HCT116 (cell line): Measurements from ENCODE around the gene RBBP6. TPM values are rescaled to one million over a fixed set of nuclear protein-coding genes. Genes with fewer than 3 reads are reported as not detected.
"Not testable (repeated sequence)": the region's sequence is repeated elsewhere in the genome, so short reads cannot be mapped to it uniquely, and the experiment has no call there.

Experiments
- ATAC-seq: fragments of 200-7000 bp; cut with Tn5 transposase; 2 replicates; pipeline ENCODE4 v1.9.1; 2020; ENCODE audit warnings: mild to moderate bottlenecking, moderate library complexity
- BruUV-seq: library from RNA; stranded (reverse); fragments of 400-500 nt; replicated peaks from 2 replicates; lab custom pipeline; 2021; lab: Mats Ljungman, UMichigan
- CTCF ChIA-PET: fragments of 300-600 bp; sonication (Branson Sonifier 250); formaldehyde crosslinking; loops from one replicate; lab custom pipeline; 2021; ENCODE audit warnings: antibody characterized with exemption; lab: Charles Lee
- POLR2A ChIA-PET: fragments of 300-600, 350-600 bp; sonication (Branson Sonifier 250); formaldehyde crosslinking; loops from one replicate; lab custom pipeline; 2021; ENCODE audit warnings: antibody characterized with exemption; lab: Charles Lee
- RAD21 ChIA-PET, 2 experiments: fragments of 300-600 bp; sonication (Branson Sonifier 250); formaldehyde crosslinking; loops; one replicate each; lab custom pipeline; 2023; ENCODE audit warnings: low total read pairs in 2 of 2; ENCODE audit not compliant: uncharacterized antibody in 2 of 2, unreplicated experiment in 2 of 2, low non-redundant PET in 1 of 2; lab: Charles Lee
- DNase-seq: peaks from one replicate; pipeline ENCODE4 v3.0.0-alpha.2; 2010; ENCODE audit warnings: low read depth, low spot score
- H2AFZ ChIP-seq: fragments of 200-600 bp; shearing (Covaris generic), sonication (generic); 2 replicates; pipeline ENCODE4 v1.6.1; 2017; ENCODE audit warnings: low read depth, mixed run types, mixed read lengths, antibody characterized with exemption, low read length; ENCODE audit not compliant: poor library complexity, severe bottlenecking
- H3K27ac ChIP-seq: 2 replicates; pipeline ENCODE4 v1.5.1; 2012; ENCODE audit warnings: low read depth, low read length
- H3K27me3 ChIP-seq: fragments of 200-600 bp; sonication (generic); 2 replicates; pipeline ENCODE4 v1.6.1; 2016; ENCODE audit warnings: mixed run types, low read length, mixed read lengths; ENCODE audit not compliant: insufficient read depth
- H3K36me3 ChIP-seq, 2 experiments: fragments of 200-500 bp in 1 of 2; fragments of 200-600 bp in 1 of 2; sonication (Bioruptor generic) in 1 of 2; sonication (generic) in 1 of 2; 2 replicates each; pipeline versions ENCODE4 v1.5.1 to v1.6.1; 2014 to 2016; ENCODE audit warnings: low read length in 2 of 2, inconsistent platforms in 1 of 2, mixed read lengths in 1 of 2, mixed run types in 1 of 2; ENCODE audit not compliant: insufficient read depth in 2 of 2, control insufficient read depth in 1 of 2
- H3K4me1 ChIP-seq, 2 experiments: fragments of 200-600 bp in 1 of 2; sonication (generic) in 1 of 2; 2 replicates each; pipeline versions ENCODE4 v1.5.1 to v1.6.1; 2012 to 2017; ENCODE audit warnings: low read length in 2 of 2, inconsistent platforms in 1 of 2, mild to moderate bottlenecking in 1 of 2, mixed read lengths in 1 of 2, mixed run types in 1 of 2, moderate library complexity in 1 of 2; ENCODE audit not compliant: insufficient read depth in 2 of 2, control insufficient read depth in 1 of 2
- H3K4me2 ChIP-seq: fragments of 200-600 bp; sonication (generic); 2 replicates; pipeline ENCODE4 v1.6.1; 2017; ENCODE audit warnings: mixed run types, low read length, mixed read lengths
- H3K4me3 ChIP-seq, 2 experiments: fragments of 200-600 bp in 1 of 2; sonication (generic) in 1 of 2; replicated peaks in 1 of 2; 2 replicates each; pipeline ENCODE4 v1.5.1; 2011 to 2016; ENCODE audit warnings: low read length in 2 of 2, control low read depth in 1 of 2, low read depth in 1 of 2, mild to moderate bottlenecking in 1 of 2, mixed read lengths in 1 of 2, mixed run types in 1 of 2
- H3K79me2 ChIP-seq: fragments of 200-600 bp; sonication (generic); 2 replicates; pipeline ENCODE4 v1.6.1; 2017; ENCODE audit warnings: mild to moderate bottlenecking, mixed run types, low read length, moderate library complexity, mixed read lengths; ENCODE audit not compliant: insufficient read depth
- H3K9ac ChIP-seq: fragments of 200-600 bp; sonication (generic); 2 replicates; pipeline ENCODE4 v1.6.1; 2016; ENCODE audit warnings: low read length, mixed read lengths
- H3K9me2 ChIP-seq: fragments of 200-600 bp; sonication (generic), shearing (Covaris generic); 2 replicates; pipeline ENCODE4 v1.6.1; 2017; ENCODE audit warnings: mixed run types, mild to moderate bottlenecking, moderate library complexity; ENCODE audit not compliant: insufficient read depth
- H3K9me3 ChIP-seq, 2 experiments: fragments of 200-500 bp in 1 of 2; fragments of 200-600 bp in 1 of 2; sonication (Bioruptor generic) in 1 of 2; sonication (generic) in 1 of 2; 2 replicates each; pipeline ENCODE4 v1.6.1; 2014 to 2017; ENCODE audit warnings: low read length in 2 of 2, mixed read lengths in 2 of 2, inconsistent platforms in 1 of 2, low read depth in 1 of 2, mild to moderate bottlenecking in 1 of 2, mixed run types in 1 of 2, moderate library complexity in 1 of 2; ENCODE audit not compliant: control insufficient read depth in 1 of 2, insufficient read depth in 1 of 2
- H4K20me1 ChIP-seq: fragments of 200-600 bp; sonication (generic), shearing (Covaris generic); 2 replicates; pipeline ENCODE4 v1.6.1; 2017; ENCODE audit warnings: mixed run types, mild to moderate bottlenecking, moderate library complexity; ENCODE audit not compliant: insufficient read depth
- intact Hi-C: fragments of 100-400 bp; cut with micrococcal nuclease; formaldehyde crosslinking; loops from 2 replicates; pipeline ENCODE4 v1.10.0; 2022
- total RNA-seq: library from RNA; stranded (reverse); gene quantifications from one replicate; pipeline ENCODE4 v1.2.1, GENCODE V29; 2021; ENCODE audit not compliant: unreplicated experiment

Gene RBBP6
- total RNA-seq, 1 experiment from 2014 or later: 52.4 TPM

DNA sequence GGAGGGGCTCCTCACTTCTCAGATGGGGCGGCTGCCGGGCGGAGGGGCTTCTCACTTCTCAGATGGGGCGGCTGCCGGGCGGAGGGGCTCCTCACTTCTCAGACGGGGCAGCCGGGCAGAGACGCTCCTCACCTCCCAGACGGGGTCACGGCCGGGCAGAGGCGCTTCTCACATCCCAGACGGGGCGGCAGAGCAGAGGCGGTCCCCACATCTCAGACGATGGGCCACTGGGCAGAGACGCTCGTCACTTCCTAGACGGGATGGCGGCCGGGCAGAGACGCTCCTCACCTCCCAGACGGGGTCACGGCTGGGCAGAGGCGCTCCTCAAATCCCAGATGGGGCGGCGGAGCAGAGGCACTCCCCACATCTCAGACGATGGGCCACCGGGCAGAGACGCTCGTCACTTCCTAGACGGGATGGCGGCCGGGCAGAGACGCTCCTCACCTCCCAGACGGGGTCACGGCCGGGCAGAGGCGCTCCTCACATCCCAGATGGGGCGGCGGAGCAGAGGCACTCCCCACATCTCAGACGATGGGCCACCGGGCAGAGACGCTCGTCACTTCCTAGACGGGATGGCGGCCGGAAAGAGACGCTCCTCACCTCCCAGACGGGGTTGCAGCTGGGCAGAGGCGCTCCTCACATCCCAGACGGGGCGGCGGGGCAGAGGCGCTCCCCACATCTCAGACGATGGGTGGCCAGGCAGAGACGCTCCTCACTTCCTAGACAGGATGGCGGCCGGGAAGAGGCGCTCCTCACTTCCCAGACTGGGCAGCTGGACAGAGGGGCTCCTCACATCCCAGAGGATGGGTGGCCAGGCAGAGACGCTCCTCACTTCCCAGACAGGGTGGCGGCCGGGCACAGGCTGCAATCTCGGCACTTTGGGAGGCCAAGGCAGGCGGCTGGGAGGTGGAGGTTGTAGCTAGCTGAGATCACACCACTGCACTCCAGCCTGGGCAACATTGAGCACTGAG lies 35.4 kb downstream of the RBBP6 start:
- H3K36me3 ChIP-seq: peaks cover 19 to 25% of the 10 kb centered on the region in 2 experiments
- H3K4me1 ChIP-seq, H3K4me2 ChIP-seq, intact Hi-C loops, H4K20me1 ChIP-seq, H3K27me3 ChIP-seq, POLR2A ChIA-PET, CTCF ChIA-PET, RAD21 ChIA-PET, H3K9me2 ChIP-seq, ATAC-seq, BruUV-seq, DNase-seq, H2AFZ ChIP-seq, H3K9me3 ChIP-seq, H3K9ac ChIP-seq, H3K79me2 ChIP-seq, H3K27ac ChIP-seq, H3K4me3 ChIP-seq: not testable (repeated sequence)

DNA sequence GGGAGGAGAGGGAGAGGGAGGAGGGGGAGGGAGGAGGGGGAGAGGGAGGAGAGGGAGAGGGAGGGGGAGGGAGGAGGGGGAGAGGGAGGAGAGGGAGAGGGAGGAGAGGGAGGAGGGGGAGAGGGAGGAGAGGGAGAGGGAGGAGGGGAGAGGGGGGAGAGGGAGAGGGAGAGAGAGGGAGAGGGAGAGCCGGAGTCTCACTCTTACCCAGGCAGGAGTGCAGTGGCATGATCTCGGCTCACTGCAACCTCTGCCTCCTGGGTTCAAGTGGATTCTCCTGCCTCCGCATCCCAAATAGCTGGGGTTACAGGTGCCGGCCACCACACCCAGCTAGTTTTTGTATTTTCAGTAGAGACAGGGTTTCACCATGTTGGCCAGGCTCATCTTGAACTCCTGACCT lies 36.4 kb downstream of the RBBP6 start:
- BruUV-seq, intact Hi-C loops, RAD21 ChIA-PET, H3K9ac ChIP-seq, CTCF ChIA-PET, H3K9me2 ChIP-seq, POLR2A ChIA-PET, H2AFZ ChIP-seq, H3K79me2 ChIP-seq, H3K27ac ChIP-seq, H3K4me2 ChIP-seq, H3K4me3 ChIP-seq, DNase-seq, ATAC-seq, H4K20me1 ChIP-seq, H3K4me1 ChIP-seq, H3K27me3 ChIP-seq, H3K9me3 ChIP-seq: not testable (repeated sequence)
- peaks cover 13 to 15% of the 10 kb centered on the region in 2 experiments for H3K36me3 ChIP-seq
